GM18498 (cell line): ENCODE results near the gene TMEM225B.
"Not testable (repeated sequence)": the region's sequence is repeated elsewhere in the genome, so short reads cannot be mapped to it uniquely, and the experiment has no call there.

Source experiments
- ATAC-seq: cut with Tn5 transposase; IDR thresholded peaks from one replicate; pipeline ENCODE4 v1.9.1; 2021; ENCODE audit warnings: mild to moderate bottlenecking, moderate library complexity; ENCODE audit not compliant: unreplicated experiment

Gene TMEM225B

DNA sequence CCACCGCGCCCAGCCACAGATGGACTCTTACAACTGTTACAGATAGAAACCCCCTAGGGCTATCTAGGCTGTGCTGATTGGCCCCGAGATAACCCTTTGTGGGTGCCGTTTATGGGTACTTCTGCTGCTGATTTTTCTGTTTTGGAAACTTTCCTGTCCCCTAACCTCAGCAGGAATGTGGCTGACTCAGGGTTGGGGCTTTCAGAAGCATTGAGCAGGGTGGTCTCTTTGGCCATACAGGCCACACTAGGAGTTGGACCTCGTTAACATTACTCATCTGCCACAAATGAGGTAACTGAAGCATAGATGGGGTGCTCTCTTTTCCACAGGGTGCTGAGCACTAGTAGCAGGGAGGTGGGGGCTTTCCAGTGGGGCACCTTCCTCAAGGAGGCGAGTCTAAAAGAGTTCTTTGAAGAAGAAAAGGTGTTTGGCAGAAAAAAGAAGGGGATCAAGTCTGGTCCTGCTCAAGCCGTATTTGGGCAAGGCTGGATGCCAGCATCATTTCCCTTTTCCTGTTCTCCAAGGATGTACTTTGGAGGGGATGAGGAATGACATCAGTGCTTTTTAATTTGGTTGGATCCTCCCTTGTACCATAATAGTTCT, 25.1 kb downstream of the TMEM225B start:
- ATAC-seq, result no peak

DNA sequence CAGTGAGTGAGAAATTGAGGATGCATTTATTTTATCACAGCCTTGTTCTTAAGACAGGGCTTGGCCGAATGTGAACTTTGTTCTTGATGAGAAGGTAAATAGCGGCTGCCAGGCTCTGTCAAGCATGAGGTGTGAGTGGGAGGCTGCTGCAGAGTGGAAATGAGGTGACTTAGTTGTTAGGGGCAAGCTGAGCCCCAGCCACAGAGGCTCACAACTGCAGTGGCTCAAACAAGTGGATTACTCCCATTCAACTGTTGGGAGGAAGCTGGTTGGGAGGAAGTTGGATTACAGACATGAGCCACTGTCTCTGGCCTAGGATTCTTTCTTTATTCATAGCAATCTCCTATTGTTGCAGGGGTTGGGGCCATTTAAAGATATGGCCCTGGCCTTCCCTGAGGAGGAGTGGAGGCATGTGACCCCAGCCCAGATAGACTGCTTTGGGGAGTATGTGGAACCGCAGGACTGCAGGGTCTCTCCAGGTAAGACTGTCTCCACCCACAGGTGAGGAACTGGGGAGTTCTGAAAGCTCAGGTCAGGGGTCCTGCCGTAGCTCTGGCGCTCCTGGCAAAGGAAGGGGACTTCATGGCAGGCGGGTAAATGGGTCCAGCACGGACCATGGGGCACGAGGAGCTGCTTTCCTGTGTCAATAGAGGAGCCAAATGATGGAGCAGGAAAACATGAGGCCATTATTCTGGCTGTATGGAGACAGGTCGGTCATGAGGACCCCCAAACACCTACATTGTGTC, 25.8 kb downstream of the TMEM225B start:
- ATAC-seq, result no peak

DNA sequence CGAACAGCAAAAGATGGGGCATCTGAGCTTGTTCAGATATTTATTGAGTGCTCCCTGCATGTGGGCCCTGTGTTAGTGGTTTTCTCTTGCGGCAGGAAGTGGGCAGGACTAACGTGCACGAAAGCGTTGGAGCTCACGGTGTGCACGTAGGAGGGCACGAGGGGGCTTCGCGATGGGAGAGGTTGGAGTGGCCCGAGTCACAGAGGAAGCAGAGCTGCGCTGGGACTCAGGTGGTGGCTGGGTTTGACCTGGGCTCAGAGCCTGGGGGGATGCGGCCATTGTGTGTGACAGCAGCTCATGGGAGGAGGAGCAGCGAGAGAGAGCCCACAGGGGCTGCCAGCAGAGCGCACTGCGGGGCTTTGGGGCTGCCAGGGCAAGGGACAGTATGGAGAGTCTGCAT, 26.4 kb downstream of the TMEM225B start:
- no peak for ATAC-seq

DNA sequence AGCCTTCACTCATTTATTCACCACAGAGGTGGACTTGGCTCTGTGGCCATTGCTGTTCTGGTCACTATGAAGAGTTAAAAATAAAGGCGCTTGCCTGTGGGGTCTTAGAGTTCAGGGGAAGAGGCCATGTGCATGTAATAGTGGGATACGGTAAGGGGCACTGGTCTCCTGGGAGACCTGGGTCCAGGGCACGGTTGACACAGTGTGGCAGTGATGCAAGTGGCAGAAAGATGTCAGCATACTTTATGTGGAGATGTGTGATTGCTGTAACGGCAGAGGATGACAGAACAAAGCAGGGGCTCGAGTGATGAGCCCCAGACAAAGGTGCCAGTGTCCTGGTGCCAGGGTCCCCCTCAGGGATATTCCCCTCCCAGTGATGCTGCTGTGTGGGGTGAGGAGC, 27.3 kb downstream of the TMEM225B start:
- no peak for ATAC-seq

DNA sequence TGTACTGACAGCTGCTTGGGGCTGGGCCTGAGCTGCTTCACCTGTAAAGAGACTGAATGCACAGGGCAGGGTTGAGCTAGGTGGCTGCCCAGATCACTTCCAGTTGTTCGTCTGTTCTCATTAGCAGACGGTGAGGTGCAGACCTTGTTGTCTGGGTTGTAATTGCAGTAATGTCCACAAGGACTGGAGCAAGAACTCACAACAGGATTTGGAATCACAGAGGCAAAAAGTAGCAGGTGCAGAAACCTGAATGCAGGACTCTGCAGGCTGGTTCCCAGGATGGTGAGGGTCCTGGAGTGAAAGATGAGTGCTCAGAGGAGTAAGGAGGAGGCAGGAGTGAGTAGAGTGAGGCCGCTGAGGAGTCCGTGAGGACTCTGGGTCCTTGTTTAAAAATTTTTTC, 27.9 kb downstream of the TMEM225B start:
- ATAC-seq, result no peak

DNA sequence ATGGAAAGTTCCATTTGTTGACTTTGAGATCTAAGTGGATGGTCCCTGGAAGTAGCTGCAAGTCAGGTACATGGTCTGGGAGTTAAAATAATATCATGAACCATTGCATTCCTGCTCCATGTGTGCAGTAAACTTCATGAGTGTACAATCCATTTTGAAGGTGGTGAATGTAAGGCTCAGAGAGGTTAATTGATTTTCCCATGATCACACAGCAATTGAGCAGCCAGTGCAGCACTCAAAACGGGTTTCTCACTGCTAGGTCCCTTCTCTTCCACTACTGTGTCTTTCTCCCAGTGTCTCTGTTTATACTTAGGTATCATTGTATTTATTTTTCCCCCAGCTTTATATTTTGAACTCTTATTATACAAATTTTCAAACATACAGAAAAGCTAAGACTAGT, 28.6 kb downstream of the TMEM225B start:
- no peak for ATAC-seq

DNA sequence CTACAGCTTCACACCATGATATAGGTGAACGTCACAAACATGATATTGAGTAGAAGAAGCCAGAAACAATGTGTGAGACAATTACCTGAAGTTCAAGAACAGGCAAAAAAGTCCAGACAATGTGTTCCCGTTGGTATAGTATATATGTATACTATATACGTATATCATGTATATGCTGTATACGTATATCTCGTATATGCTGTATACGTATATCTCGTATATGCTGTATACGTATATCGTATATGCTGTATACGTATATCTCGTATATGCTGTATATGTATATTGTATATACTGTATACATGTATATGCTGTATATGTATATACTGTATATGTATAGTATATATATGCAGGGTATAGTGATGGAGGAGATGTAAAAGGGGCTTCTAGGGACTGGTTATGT, 29.4 kb downstream of the TMEM225B start:
- no peak for ATAC-seq

DNA sequence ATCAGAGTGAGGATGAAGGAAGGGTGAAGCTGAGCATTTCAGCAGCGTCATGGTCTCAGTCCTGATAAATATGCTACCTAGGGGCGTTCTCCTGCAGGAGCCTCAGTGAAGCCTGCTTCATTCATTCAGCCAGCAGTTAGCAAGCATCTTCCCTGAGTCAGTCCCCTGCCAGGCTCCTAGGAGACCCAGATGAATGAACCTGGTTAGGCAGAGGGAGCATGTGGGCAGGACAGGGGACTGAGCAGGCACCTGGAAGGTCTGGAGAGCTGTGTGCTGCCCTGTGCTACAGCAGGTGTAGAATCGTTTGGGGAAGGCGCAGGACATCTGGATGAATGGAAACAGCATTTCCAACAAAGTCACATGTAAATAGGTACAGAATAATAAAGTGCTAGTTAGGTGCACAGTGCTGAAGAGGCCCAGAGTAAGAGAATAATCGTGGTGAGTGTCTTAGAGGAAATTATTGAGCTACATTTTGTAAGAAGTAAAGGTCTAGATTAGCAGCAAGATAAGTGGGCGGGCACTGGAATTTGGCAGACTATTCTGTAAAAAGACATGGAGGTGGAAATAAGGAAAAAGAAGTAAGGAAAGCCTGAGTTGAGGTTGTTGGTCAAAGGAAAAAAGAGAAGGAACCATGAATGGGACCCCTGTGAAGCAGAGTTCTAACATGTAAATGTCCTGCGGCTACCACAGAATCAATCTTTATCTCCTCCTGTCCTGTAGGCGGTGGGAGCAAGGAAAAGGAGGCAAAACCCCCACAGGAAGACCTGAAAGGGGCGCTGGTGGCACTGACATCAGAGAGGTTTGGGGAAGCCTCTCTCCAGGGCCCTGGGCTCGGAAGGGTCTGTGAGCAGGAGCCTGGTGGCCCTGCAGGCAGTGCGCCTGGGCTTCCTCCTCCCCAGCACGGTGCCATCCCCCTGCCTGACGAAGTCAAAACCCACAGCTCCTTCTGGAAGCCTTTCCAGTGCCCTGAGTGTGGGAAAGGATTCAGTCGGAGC, 30.7 kb downstream of the TMEM225B start:
- ATAC-seq, result no peak

DNA sequence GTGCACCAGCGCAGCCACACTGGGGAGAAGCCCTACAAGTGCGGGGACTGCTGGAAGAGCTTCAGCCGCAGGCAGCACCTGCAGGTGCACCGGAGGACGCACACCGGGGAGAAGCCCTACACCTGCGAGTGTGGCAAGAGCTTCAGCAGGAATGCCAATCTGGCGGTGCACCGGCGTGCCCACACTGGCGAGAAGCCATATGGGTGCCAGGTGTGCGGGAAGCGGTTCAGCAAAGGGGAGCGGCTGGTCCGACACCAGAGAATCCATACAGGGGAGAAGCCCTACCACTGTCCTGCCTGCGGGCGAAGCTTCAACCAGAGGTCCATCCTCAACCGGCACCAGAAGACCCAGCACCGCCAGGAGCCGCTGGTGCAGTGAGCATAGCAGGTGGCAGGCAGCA, 31.6 kb downstream of the TMEM225B start:
- no peak for ATAC-seq

DNA sequence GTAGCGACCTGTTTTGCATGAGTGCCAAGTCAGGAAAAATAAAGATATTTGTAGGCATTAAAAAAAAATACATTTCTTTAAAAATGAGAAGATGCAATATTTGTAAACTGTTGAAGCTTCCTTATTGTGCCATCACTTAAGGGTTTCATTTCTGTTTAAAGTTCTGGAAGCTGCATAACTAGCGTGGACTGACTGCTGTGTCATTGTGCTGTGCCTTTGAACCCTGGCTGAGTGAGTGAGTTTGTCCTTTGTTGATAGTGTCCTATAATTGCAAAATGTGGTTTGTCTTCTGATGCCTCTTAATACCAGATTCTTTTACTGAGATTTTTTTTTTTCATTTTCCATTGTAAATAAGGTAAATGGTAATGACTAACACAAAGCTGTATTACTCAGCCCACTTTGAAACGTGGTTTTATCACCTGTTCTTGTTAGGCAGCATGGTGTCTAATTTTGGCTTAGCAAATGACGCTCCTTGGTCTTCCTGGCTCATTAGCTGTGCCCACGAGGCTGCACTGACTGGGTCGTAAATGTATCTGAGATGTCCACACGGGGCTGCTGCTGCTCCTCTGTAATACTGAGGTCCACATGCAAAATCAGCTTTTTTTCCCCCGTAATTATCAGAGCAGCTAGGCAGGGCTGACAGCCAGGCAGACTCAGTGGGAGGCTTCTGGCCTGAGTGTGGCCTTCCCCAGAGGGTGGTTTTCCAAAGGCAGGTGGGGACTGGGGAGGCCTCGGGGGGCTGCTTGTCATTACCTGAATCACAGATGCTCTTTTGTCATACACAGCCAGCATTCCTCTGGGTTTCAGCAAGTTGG, 33.4 kb downstream of the TMEM225B start:
- ATAC-seq, result no peak

DNA sequence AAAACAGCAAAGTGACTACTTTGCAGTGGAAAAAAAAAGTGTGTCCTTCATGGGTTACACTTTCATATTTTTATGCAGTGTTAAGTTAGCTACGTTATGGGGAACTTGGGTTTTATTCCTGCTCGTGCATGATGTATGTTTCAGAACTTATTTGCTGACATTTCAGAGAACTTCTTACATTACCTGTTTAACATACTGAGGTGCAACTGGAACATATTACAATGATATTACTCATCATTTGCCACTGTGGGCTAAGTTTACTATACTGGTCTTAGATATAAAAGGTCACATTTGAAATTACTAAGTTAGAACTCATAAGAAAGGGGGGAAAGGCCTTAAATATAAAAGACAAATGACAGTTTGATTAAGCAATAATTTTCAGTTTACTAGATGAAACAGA, 39.3 kb downstream of the TMEM225B start:
- not testable (repeated sequence) for ATAC-seq

DNA sequence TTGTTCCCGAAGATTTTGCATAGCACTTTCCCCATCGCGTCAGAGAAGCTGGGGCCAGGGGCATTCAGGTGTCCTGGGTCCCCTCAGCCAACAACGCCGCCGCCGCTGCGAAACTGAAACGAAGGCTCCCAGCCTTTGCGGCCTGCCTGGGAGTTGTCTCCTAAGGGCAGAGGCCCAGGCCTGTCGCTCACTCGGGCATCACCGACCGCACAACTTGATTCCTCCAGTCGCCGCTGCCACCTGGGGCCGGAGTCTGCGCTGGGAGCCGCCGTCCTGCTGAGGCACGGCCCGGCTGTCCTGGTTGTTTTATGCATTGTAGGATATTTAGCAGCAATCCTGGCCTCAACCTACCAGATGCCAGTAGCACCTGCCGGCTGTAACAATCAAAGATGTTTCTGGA, 40.7 kb downstream of the TMEM225B start:
- ATAC-seq, result no peak

DNA sequence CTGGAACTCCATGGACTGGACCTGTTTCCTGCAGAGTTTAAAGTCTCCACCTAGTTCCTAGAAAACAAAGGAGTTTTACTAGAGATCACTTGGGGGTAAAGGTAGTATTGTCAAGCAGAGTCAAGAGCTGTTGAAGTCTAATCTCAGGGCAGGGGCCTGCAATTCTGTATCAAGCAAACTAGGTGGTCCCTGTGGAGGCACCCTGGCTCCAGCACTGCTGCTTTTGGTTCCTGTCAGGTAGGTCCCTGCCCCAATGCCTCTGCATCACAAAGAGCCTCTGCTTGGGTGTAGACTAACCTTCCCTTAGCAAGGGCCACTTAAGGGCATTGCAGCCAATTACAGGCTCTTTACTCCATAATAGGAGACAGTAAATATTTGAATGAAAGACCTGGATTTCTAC, 41.2 kb downstream of the TMEM225B start:
- ATAC-seq, result no peak

DNA sequence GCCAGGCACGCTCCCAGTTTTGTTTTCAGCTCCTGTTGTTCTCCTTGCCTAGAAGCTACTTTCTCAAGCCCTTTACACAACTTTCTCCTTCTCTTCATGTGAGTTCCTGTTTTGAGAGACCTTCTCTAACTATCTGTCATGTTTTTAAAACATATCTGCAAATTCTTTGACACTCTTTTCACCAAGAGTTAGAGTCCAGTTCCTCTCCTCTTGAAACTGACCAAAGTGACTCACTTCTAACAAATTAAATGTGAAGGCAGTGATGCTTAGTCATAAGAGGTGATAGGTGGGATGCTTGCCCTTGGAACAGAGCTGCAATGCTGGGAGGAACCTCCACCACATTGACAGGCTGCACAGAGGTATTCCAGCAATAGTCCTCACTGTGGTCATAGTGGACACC, 44.0 kb downstream of the TMEM225B start:
- ATAC-seq, result no peak

DNA sequence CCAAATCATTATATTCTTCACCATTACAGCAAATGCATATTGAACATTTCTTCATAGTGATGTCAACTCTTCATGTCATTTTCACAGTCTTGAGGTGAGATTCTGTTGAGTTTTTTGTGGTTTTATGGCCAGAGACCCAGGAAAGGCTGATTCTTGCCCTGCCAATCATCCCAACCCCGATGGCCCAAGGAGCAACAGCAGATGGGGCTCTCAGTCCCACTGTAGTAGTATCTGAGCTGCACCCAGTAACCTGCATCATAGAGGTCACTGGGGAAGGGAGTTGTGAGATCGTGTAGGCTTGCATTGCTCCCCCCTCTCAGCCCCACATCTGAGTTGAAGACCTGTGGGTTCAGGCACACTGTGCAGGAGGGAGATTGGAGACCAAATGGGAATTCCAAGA, 45.4 kb downstream of the TMEM225B start:
- no peak for ATAC-seq

DNA sequence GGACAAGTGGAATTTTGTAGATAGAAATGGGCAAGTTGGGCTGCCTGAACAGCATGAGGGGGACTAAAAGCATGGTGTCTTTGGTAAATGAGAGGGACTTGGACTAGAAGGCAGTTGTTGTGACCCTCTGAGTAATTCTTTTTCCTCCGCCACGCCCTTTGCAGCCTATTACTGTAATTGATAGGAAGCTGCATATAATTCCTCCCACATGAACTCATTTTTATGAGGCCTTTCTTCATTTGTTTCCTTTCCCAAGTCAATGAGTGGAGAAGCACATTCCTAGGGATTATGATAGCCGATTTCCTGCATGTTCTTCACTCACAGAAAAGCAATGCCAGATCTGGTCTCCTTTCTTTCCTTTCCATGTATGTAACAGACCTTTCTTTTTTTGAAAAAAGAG, 46.4 kb downstream of the TMEM225B start:
- no peak for ATAC-seq

DNA sequence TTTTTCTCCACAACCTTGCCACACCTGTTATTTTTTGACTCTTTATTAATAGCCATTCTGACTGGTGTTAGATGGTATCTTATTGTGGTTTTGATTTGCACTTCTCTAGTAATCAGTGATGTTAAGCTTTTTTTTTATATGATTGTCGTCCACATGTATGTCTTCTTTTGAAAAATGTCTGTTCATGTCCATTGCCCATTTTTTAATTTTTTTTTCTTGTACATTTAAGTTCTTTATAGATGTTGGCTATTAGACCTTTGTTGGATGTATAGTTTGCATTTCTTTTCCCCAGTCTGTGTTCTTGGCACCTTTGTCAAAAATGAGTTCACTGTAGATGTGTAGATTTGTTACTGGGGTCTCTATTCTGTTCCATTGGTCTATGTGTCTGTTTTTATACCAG, 47.5 kb downstream of the TMEM225B start:
- ATAC-seq, result no peak

DNA sequence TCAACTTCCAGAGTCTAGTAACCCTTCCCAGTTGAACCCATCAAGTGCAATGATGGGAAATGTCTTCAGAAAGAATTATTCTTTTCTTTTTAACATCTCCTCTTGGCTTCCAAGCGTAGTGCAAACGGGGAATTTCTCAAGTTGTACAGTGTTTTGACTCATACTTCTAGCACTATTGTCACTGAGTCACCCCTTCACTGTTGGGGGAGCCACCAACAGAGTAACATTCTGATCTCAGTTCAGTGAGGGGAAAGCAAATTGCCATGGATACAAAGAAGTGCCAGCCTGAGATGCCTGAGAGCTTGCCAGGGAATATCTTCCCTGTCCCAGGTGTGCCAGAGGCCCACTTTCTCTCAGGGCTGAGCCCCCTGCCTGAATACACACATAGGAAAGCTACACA, 50.8 kb downstream of the TMEM225B start:
- ATAC-seq, result no peak

DNA sequence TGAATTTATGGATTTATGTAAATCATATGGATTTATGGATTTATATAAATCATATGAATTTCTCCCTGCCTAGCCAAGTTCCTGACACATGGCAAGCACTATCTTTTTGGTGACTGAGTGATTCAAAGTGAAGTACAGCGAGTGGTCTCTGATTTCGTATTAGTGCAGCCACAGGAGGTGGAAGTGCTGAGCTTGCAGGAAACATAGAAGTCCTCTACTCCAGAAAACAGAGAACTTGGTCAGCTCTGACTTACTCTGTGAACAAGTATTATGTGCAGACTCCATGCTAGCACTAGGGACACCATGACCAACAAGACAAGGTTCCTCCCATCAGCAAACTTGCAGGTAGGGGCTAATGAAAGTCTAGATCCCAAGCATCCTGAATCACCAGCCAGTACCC, 53.2 kb downstream of the TMEM225B start:
- ATAC-seq, result no peak

DNA sequence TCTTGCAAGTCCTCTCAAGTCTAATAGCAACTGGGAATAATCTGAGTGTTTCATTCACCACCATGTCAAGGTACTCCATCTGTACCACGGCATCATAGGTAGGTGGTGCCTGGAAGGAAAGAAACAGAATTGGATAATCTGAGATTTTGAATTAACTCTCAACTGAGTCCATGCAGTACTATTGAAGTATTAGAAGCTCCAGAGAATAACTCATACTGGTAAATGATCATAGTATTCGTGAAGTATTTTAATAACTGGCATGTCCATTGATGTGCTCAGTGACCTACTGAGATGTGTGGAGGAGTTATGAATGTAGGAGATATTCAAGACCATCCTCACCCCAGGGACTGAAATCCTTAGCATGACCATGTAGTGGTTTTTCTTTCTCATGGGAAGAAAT, 54.6 kb downstream of the TMEM225B start:
- ATAC-seq, result no peak

DNA sequence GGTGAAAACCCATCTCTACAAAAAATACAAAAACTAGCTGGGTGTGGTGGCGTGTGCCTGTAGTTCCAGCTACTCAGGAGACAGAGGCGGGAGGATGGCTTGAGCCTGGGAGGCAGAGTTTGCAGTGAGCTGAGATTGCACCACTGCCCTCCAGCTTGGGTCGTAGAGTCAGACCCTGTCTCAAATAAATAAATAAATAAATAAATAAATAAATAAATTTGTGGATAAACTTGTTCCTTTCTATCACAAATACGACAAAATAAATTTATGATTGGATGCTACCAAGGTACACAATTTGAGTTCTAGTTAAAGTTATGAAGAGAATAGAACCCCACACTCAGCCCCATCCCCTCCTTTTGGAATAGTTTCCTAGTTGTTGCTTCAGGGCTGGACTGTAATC, 55.2 kb downstream of the TMEM225B start:
- not testable (repeated sequence) for ATAC-seq
